Muscle of leg (tissue), 9 donors: ENCODE data around the gene FAM167B. TPM values are rescaled to one million over a fixed set of nuclear protein-coding genes. Genes with fewer than 3 reads are reported as not detected.

Experiments
- polyA plus RNA-seq, 8 donors: library from polyadenylated mRNA; unstranded; fragments of 120-200 nt; gene quantifications; one replicate each; pipeline versions ENCODE4 v1.2.1 to v1.2.3, GENCODE V29; 2013; ENCODE audit warnings: inconsistent platforms in 1 of 8, low replicate concordance in 1 of 8; ENCODE audit not compliant: insufficient read length in 8 of 8, insufficient read depth in 1 of 8
- total RNA-seq: library from RNA; stranded (reverse); fragments of 120-200 nt; gene quantifications from one replicate; pipeline ENCODE4 v1.2.4, GENCODE V29; 2013

The FAM167B gene
- total and polyA plus RNA-seq, 9 donors = 2.5 to 5.6 (median 4.7) TPM

Other genes starting within 250 kb of the FAM167B start
- gene KHDRBS1, start 233.4 kb upstream of the FAM167B start, total RNA-seq = 60.7 TPM
- gene KHDRBS1, start 233.4 kb upstream of the FAM167B start, polyA plus RNA-seq = 100 to 1,000 TPM; 125 to 173 (median 146) TPM
- 4.1 TPM for gene TMEM39B, start 174.3 kb upstream of the FAM167B start, total RNA-seq
- 10 to 100 TPM; 11.8 to 18.0 (median 14.5) TPM for gene TMEM39B, start 174.3 kb upstream of the FAM167B start, polyA plus RNA-seq
- gene KPNA6, start 139.2 kb upstream of the FAM167B start, total RNA-seq = 24.4 TPM
- 10 to 100 TPM; 19.7 to 28.3 (median 23.8) TPM for gene KPNA6, start 139.2 kb upstream of the FAM167B start, polyA plus RNA-seq
- 32.8 TPM for gene TXLNA, start 67.5 kb upstream of the FAM167B start, total RNA-seq
- 10 to 100 TPM; 30.5 to 46.2 (median 34.5) TPM for gene TXLNA, start 67.5 kb upstream of the FAM167B start, polyA plus RNA-seq
- gene CCDC28B, start 46.6 kb upstream of the FAM167B start, total RNA-seq = 63.7 TPM
- gene CCDC28B, start 46.6 kb upstream of the FAM167B start, polyA plus RNA-seq = 10 to 100 TPM; 31.9 to 70.0 (median 44.5) TPM
- 2.5 TPM for gene IQCC, start 41.6 kb upstream of the FAM167B start, total RNA-seq
- 1 to 10 TPM; 2.4 to 3.9 (median 3.1) TPM for gene IQCC, start 41.6 kb upstream of the FAM167B start, polyA plus RNA-seq
- not detected for gene DCDC2B, start 38.1 kb upstream of the FAM167B start, total RNA-seq
- 1 to 10 TPM in 1 of 8 donors, under 1 TPM in 7; 0.15 to 1.1 (median 0.34) TPM for gene DCDC2B, start 38.1 kb upstream of the FAM167B start, polyA plus RNA-seq
- 8.7 TPM for gene TMEM234, start 24.9 kb upstream of the FAM167B start, total RNA-seq
- gene TMEM234, start 24.9 kb upstream of the FAM167B start, polyA plus RNA-seq = 10 to 100 TPM in 5 of 8 donors, 1 to 10 TPM in 3; 7.8 to 11.9 (median 10.1) TPM
- 183 TPM for gene EIF3I, start 24.8 kb upstream of the FAM167B start, total RNA-seq
- 100 to 1,000 TPM; 159 to 179 (median 175) TPM for gene EIF3I, start 24.8 kb upstream of the FAM167B start, polyA plus RNA-seq
- 0.62 TPM for gene LCK, start 4.0 kb downstream of the FAM167B start, total RNA-seq
- 1 to 10 TPM in 2 of 8 donors, under 1 TPM in 6; 0.34 to 1.3 (median 0.77) TPM for gene LCK, start 4.0 kb downstream of the FAM167B start, polyA plus RNA-seq
- gene HDAC1, start 44.9 kb downstream of the FAM167B start, total RNA-seq = 31.2 TPM
- 10 to 100 TPM; 29.2 to 46.5 (median 41.2) TPM for gene HDAC1, start 44.9 kb downstream of the FAM167B start, polyA plus RNA-seq
- 50.1 TPM for gene MARCKSL1, start 89.0 kb downstream of the FAM167B start, total RNA-seq
- gene MARCKSL1, start 89.0 kb downstream of the FAM167B start, polyA plus RNA-seq = 100 to 1,000 TPM; 147 to 210 (median 175) TPM
- gene FAM229A, start 115.3 kb downstream of the FAM167B start, total RNA-seq = 5.3 TPM
- gene FAM229A, start 115.3 kb downstream of the FAM167B start, polyA plus RNA-seq = 10 to 100 TPM in 1 of 8 donors, 1 to 10 TPM in 7; 3.3 to 10.4 (median 5.9) TPM
- gene TSSK3, start 115.3 kb downstream of the FAM167B start, total RNA-seq = 1.2 TPM
- gene TSSK3, start 115.3 kb downstream of the FAM167B start, polyA plus RNA-seq = 1 to 10 TPM in 7 of 8 donors, under 1 TPM in 1; 0.55 to 3.6 (median 1.9) TPM
- gene BSDC1, start 147.2 kb downstream of the FAM167B start, total RNA-seq = 41.4 TPM
- 10 to 100 TPM; 32.6 to 48.3 (median 41.2) TPM for gene BSDC1, start 147.2 kb downstream of the FAM167B start, polyA plus RNA-seq
- gene ZBTB8B, start 217.8 kb downstream of the FAM167B start, total RNA-seq = 0.13 TPM
- under 1 TPM; 0.06 to 0.19 (median 0.12) TPM for gene ZBTB8B, start 217.8 kb downstream of the FAM167B start, polyA plus RNA-seq